Activated CD8-positive, alpha-beta memory T cell treated with anti-CD3 and anti-CD28 coated beads, Interleukin-2, amount 50 U/mL, for 1 hour (primary cell): ENCODE data around the gene ADAM17.
"Not testable (repeated sequence)": the region's sequence is repeated elsewhere in the genome, so short reads cannot be mapped to it uniquely, and the experiment has no call there.

Source experiments
- DNase-seq: peaks from one replicate; pipeline ENCODE4 v3.0.0-alpha.2; 2020; ENCODE audit errors: extremely low read depth

The ADAM17 gene

DNA sequence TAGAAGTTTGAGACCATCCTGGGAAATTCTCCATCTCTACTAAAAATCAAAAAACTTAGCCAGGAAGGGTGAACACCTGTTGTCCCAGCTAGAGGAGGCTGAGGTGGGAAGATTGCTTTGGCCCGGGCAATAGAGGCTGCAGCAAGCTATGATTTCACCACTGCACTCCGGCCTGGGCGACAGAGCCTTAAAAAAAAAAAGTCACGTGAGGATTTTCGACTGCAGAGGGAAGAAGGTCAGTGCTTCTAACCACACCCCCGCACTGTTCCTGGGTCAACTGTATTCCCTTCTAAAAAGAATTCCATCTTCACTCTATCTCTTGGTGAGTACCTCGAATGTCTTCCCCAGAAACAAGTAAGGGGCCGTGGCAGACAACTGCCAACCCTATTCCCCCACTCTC lies 31.3 kb downstream of the ADAM17 start:
- no peak for DNase-seq

DNA sequence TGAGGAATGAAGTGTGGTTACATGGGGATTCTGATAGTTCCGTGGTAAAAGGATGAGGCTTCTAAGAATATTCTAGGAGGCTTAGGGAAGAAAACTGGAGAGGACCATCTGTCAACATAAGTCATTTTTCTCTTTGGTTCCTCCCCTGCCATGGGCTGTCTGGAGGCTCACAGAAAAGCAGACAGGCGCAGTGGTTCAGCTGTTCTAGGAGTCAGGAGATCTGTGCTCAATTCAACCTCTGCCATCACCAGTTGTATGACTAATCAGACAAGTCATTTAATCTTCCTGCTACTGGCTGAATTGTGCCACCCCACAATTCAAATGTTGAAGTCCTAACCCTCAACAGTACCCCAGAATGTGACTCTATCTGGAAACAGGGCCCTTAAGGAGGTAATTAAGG lies 36.4 kb downstream of the ADAM17 start:
- DNase-seq: no peak

DNA sequence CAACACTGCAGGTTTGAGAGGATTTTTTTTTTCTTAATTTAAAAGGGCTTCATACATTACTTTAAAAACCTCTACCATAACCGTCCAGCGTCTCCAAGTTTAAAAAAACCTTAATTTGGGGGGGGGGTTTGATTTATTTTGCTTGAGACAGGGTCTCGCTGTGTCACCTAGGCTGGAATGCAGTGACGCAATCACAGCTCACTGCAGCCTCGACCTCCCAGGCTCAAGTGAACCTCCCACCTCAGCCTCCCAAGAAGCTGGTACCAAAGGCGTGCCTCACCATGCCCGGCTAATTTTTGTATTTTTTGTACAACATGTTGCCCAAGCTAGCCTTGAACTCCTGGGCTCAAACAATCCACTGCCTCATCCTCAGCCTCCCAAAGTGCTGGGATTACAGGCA lies 36.9 kb downstream of the ADAM17 start:
- DNase-seq: no peak

DNA sequence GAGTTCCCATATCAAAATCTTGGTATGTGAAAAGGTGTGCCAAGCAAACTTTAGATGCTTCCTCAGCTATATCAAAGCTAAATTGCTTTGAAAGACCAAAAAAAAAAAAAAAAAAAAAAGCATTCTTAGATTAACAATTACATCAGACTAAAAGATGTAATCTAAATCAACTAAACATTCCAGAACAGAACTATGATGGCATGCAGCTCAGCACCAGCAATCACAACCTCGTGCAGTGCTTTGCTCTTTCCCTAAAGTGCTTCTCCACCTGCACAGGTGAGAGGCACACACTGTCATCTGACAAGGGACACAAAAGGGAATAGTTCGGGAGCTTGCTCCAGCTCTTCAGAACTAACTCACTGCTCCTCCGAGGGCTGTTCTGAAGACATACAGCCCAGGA lies 37.5 kb downstream of the ADAM17 start:
- no peak for DNase-seq

DNA sequence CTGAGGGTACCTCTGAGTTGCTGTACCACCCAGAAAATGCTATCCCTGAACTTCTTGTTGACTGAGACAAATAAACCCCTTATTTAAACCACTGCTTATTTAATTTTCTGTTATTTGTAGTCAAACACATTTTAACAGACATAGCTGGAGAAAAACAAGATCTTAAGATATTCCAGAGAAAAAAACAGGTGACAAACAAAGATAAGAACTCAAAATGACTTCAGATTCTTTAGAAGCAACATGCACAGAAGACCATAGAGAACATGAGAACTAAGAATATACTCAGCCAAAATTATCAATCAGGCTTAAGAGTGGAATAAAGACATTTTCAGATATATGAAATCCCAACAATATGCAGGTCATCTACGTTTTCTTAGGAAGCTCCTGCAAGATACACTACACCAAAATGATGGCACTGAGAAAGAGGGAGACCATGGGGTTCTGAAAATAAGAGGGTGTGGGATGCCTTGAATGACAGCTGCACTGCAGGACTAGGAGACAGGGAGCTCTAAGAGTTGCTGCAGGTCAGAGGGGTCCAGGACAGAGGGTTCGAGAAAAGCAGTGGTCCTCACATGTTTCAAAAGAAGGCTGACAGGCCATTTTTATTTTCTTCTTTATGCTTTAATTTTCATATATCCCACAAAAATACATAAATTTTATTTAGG lies 38.4 kb downstream of the ADAM17 start:
- no peak for DNase-seq

DNA sequence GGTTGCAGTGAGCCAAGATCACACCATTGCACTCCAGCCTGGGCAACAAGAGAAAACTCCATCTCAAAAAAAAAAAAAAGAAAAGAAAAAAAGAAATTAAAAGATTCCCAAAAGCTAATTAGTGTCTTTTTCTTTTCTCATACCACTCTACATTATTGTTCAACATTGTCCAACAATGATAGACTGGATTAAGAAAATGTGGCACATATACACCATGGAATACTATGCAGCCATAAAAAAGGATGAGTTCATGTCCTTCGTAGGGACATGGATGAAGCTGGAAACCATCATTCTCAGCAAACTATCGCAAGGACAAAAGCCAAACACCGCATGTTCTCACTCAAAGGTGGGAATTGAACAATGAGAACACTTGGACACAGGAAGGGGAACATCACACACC lies 41.7 kb downstream of the ADAM17 start:
- not testable (repeated sequence) for DNase-seq

DNA sequence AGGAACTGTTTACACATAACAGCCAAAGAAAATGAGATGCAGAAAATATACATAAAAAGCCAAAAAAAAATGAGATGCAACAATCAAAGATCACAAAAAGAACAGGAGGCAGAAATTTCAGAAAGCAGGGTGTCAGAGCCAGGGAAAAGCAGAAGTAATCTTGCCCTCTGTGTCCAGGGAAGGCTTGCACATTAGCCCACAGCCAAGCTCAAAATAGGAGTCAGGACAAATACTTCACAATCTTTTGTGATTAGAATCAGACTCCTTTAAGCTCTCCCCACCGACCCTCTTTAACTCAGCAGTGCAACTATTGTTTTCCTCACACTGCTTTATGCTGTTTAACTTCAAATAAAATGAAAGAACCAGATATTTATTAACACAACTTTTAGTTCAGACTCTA lies 46.7 kb downstream of the ADAM17 start:
- DNase-seq: no peak

DNA sequence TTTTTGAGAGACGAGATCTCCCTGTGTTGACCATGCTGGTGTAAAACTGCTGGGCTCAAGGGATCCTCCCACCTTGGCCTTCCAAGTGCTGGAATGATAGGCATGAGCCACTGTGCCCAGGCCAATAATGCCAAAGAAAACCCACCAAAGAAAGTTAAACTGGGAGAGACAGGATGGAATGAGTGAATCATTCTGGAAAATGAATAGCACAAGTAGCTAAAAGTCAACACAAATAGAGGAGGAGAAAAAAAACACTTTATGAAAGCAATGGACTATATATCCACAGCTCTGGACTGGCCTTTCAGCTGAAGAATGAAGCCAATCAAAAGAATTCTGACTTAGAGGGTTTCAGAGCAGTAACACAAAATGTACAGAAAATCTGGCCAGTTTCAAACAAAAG lies 57.4 kb downstream of the ADAM17 start:
- no peak for DNase-seq

DNA sequence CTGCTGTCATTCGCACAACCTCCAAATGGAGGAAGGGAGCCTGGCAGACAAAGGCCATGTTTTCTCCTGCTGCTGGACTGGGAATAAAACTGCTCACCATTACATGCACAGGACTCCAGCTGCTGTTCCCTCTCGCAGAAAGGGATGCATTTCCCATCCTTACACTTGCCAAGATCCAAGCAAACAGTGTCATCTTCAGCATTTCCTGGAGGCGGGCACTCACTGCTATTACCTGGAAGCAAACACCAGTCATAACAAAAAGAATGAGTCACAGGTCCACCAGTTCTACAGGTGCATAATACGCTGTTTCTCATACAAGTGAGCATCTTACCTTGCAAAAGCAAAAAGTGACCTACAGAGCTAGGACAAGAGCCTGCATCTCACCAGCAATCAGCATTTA lies 58.6 kb downstream of the ADAM17 start:
- no peak for DNase-seq

DNA sequence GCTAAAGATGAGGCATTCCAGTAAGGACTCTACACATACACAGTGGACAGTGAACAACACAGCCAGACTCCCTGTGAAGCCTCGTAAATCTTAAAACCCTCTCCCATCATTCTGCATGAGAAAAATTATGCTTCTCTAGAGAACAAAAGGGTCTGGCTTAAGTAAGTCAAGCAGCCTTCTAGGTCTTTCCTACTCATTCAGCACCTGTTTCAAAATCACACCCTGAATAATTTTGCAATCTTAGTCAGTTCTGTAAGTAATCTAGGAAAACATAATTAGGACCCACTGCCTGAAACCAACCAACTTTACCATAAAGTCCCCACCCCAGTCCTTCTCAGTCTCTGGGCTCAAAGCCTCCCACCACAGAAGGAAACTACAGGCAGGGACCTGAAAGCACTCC lies 61.5 kb downstream of the ADAM17 start:
- no peak for DNase-seq

DNA sequence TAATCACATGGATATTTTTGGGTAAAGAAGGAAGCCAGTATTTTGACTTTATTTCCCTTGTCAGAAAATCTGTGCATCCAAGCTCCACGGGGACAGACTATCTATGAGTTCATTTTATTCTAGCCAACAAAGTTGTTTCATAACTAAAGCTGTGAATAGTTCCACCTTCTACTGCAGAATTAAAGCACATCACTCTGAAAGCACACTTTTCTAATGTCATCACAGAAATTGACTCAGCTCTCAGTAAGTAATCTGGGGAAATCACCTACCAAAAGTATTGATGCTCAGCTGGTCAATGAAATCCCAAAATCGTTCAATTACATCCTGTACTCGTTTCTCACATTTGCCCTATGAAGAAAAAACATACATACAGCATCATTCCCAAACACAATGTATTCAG lies 62.2 kb downstream of the ADAM17 start:
- DNase-seq: no peak

DNA sequence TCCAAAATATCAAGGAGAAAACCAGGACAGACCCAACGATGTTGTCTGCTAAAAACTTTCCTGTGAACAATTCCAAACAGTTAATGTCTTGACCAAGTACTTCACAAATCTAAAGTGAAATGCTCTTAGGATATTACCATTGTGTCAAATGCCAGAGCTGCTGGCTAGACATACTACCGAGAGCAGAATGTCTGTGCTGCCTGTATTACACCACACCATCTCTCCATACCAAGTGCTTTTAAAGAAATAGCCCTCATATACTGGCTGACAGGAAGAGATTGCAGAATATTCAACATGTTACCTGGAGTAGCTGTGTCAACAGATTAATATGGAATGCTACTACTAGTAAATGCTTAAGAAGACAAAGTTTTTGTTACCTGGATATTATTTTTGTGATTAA lies 62.7 kb downstream of the ADAM17 start:
- no peak for DNase-seq

DNA sequence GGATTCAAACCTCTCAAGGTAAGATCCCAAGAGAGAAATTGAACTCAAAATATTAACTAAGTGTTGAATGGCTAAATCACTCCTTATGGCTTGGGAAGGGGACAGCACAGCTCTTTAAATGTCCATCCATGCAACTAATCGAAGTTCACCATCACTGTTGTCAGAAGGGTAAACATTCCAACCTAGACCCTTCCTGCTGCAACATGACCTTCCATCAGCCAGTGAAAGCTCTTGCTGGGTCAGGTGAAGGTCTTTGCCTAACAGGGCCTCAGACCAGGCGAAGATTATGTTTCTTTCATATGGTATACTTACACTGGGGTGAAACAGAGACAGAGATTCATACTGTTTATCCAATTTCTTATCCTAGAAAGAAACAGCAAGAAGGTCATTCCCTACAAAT lies 64.8 kb downstream of the ADAM17 start:
- no peak for DNase-seq

DNA sequence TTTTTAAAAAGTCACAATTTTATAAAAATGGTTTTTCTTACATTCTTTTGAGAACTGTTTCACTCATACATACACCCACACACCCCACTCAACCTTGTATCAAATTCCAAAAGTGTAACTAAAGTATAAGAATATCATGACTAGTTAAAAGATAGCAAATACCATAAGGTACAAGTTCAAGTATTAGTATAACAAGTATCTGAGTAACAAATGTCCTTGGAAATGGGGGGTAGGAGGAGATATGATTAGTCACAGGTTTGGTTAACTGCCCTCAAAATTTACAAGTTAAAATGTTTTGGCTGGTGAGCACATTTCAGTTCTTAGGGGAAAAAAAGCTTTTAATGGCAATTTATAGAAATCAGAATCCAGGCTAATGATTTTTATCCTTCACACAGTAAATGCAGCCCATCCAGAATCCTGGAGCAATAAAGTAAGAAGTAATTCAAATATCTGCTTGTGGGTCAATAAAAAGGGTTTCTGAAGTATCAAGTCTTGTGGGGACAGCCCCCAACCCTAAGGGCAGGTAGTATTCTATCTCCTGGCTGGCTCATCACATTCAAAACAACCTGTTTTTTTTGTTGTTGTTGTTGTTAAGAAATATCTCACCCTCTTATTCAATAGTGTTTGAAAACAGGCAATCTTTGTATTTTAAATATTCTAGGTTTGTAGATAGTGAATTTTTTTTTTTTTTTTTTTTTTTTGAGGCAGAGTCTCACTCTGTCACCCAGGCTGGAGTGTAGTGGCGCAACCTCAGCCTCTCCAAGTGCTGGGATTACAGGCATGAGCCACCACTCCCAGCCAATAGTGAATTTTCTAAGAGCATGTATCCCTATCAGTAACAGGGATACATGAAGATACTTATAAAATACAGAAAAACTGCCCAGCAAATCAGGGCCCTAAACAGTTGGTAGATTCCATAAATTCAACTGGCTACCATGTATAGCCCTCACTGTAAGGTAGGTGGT lies 66.8 kb downstream of the ADAM17 start:
- no peak for DNase-seq

DNA sequence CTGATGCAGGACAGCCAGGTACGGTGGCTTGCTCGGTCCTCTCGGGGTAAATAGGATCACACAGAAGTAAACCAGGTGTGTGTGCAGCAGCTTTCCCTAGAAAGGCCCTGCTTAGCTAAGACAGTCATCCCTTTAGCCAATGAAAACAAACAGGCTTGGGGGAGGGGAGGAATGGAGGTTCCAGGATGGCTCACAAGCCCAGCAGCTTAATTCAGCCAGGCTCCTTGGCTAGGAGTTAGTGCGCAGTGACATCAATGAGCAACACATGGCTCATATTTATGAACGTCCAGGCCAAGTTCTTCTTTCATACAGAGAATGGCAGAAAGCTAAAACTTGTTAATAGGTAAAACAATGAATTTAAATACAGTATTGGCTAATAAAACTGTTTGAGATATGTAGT lies 71.1 kb downstream of the ADAM17 start:
- DNase-seq: no peak

DNA sequence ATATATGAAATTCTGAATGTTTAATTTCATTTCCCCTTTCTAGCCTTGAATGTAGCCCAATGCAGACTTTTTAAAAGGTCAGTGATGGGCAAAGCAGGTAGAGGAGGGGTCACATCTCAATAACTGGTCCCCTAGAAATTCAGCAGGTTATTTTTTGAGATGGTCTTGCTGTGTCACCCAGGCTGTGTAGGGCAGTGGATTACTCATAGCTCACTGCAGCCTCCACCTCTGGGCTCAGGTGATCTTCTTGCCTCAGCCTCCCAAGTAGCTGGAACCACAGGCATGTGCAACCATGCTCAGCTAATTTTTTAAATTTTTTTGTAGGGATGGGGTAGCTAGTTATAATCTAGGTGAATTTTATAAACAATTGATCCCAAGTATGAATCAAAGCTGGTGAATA lies 72.5 kb downstream of the ADAM17 start:
- DNase-seq: no peak

DNA sequence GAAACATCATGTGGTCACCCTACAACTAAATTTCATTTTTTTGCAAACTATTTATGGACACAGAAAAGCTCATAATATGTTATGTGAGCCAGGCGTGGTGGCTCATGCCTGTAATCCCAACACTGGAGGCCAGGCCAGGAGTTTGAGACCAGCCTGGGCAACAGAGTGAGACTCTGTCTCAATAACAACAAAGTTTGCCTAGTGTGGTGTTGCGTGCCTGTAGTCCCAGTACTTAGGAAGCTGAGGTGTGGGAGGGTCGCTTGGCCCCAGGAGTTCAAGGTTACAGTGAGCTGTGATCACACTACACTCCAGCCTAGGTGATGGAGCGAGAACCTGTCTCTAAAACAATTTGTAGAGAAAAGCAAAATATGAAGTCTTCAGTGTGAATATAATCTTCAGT lies 75.5 kb downstream of the ADAM17 start:
- DNase-seq: no peak

DNA sequence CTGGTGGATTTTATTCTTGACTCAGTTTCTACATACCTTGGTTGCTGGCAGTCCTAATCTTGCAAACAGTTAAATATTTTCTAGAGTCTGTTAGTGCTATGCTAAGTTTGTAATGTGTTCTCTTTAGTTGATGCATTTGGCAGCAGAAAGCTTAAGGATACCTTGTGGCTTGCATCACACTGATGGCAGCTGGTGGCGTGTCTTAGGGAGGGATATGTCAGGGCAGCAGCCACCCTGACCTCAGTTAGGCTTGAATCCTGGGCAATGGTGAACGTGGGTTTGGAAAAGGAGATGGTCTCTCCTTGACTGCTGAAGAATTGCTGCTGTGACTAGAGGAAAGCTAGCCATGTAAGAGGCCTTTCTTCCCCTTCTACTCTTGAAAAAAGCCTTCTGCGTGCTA lies 77.1 kb downstream of the ADAM17 start:
- DNase-seq: no peak

DNA sequence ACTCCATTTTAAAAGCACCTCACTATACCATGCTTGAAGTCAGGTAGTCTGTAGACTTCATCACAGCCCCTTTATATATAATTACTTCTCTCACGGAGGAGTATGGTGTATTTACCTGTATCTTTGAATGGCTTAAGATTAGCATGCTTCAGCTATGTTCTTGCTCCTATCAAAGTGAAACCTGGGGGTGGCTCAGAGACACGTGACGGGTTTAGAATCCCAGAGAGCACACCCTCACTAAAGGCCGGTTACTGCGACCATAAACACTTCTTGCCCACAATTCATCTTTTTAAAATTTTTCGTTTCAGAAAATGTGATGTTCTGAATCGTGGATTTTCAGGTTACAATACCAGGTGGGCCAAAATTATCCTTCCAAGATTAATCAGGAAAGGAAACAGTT lies 77.7 kb downstream of the ADAM17 start:
- no peak for DNase-seq

DNA sequence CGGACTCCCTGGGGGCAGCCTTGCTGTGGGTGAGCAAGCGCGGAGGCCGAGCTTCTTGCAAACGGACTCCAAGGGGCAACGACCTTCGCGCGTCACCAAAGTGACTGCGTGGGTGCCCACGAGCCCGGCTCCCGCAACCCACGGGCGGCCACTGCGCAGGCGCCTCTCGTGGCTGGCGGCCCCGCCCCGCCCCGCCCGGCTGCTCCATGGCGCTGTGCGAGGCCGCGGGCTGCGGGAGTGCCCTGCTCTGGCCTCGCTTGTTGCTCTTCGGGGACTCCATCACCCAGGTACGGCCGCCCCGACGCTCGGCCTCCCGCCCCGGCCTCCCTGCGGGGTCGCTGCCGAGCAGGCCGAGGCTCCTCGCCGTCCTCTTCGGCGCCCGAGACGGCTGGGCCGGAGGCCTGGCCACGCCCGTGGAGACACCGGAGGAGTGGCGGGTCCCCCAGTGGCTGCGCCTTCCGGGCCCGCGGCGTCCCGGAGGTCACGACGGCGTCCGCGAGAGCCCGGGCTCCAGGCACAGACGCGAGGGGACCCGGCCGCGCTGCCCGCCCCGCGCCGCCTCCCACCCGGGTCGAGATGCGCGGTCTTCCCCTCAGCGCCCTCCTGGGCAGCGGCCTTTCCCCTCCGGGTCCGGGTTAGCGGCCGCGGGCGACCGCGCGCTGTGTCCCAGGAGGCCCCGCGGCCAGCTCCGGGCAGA lies 81.1 kb downstream of the ADAM17 start, which contains the start of gene IAH1:
TSS of gene IAH1 (plus strand) at position 191 of the 697 bp plus-strand sequence. CDS start at position 207, 16 bp downstream.
- DNase-seq: peak; percentile 32

DNA sequence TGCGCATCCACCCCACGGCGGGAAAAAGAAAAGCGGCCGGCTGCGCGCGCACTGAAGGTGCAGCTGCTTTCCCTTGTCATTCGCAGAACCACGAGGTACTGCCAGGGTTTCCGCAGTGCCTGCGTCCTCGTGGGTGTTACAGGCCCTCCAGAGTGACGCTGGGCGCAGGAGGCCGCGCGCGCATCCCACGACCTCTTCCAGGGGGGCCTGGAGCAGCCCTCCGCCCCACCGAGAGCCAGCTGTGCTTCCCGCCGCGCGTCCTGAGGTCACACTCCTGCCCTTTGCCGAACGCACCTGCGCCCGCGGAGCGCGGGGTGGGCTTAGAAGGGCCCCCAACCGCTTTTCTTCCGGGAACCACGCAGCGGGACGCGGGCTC lies 81.7 kb downstream of the ADAM17 start:
- peak; percentile 37 for DNase-seq

DNA sequence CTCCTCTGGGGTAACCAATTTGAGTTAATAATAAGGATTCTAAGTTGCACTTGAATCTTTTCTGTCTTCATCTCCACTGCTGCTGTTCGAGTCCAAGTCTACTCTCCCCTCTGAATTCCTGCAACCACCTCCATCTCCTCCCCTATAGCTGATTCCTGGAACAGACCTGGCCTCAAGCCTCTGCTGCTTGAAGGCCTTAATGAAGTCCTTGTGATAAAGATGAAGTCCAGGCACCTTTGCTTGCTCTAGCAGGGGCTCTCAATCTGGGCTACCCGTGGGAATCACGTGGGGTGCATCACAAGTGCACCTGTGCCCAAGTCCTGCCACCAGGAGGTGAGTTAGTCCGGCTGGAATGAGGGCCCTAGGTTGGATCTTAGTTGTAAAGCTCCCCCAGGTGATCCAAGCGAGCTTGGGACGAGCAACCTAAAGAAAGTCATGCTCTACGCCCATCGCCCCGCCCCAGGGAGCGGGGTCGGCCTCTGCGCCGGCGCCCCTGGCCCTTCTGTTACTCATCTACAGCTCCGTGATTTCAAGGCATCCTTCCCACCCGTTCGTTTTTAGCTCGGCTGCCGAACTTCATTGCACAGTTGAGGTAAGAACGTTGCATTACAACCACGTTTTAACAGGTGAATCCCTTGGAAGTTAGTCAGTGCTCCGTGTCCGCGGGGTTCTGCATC lies 82.2 kb downstream of the ADAM17 start:
- no peak for DNase-seq
